ENCODE results near the gene UNC5C.

GRCh38 chr4:95238554-95238953, 310.2 kb downstream of the UNC5C start:
- TF ChIP-seq POLR2A (IDR thresholded peaks at IDR 0.05; ENCODE audit: low read length) (no peak), GATA1 (IDR thresholded peaks at IDR 0.05; ENCODE audit: low read depth, low read length) (no peak)

All from erythroblast (primary cell).